HG03558 (cell line): ENCODE data around the gene TAF4.
"Not testable (repeated sequence)": the region's sequence is repeated elsewhere in the genome, so short reads cannot be mapped to it uniquely, and the experiment has no call there.

Source experiments
- ATAC-seq: cut with Tn5 transposase; IDR thresholded peaks from one replicate; pipeline ENCODE4 v1.9.1; 2021; ENCODE audit warnings: moderate number of reproducible peaks; ENCODE audit not compliant: unreplicated experiment; ENCODE audit errors: extremely low read depth

Gene TAF4

GRCh38 chr20:61983965-61984364 lies 81.7 kb downstream of the TAF4 start:
- ATAC-seq: no peak

DNA sequence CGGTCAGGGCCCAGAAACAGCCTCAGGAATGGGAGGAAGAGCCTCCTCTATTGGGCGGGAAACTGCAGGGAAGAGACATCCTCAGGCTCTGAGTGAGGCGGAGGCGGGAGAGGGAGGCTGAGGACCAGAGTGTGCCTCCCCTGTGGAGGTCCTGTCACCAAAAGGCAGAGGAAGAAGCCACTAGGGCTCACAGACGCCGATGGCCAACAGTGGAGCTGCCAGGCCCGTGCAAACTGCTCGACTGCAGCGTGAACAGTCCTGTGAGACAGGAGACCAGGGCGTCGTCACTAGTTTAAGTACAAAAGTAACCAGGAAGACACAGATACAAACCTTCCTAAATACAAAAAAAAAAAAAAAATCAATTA lies 82.7 kb downstream of the TAF4 start:
- ATAC-seq: no peak

DNA sequence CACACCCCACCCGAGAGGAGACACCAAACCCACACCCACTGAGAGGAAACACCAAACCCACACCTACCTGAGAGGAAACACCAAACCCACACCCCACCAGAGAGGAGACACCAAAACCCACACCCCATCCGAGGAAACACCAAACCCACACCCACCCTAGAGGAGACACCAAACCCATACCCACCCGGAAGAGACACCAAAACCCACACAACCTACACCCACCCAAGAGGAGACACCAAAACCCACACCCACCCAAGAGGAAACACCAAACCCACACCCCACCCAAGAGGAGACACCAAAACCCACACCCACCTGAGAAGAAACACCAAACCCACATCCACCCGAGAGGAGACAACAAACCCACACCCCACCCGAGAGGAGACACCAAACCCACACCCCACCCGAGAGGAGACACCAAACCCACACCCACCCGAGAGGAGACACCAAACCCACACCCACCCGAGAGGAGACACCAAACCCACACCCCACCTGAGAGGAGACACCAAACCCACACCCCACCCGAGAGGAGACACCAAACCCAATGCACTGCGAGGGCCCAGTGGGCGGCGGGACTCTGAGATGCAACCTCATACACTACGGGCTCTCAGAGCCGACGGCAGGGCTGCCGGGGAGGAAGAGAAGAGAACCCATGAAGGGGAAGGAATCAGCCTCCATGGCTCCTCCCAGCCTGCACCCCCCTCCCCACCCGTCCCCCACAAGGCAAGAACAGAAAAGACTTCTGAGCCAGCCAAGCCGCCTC lies 83.3 kb downstream of the TAF4 start:
- no peak for ATAC-seq

DNA sequence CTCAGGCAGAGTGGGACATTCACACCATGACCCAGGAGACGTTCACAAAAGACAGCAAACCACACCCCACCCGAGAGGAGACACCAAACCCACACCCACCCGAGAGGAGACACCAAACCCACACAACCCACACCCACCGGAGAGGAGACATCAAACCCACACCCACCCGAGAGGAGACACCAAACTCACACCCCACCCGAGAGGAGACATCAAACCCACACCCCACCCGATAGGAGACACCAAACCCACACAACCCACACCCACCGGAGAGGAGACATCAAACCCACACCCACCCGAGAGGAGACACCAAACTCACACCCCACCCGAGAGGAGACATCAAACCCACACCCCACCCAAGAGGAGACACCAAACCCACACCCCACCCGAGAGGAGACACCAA lies 84.0 kb downstream of the TAF4 start:
- not testable (repeated sequence) for ATAC-seq

GRCh38 chr20:61980647-61981583 lies 84.8 kb downstream of the TAF4 start:
- no peak for ATAC-seq

DNA sequence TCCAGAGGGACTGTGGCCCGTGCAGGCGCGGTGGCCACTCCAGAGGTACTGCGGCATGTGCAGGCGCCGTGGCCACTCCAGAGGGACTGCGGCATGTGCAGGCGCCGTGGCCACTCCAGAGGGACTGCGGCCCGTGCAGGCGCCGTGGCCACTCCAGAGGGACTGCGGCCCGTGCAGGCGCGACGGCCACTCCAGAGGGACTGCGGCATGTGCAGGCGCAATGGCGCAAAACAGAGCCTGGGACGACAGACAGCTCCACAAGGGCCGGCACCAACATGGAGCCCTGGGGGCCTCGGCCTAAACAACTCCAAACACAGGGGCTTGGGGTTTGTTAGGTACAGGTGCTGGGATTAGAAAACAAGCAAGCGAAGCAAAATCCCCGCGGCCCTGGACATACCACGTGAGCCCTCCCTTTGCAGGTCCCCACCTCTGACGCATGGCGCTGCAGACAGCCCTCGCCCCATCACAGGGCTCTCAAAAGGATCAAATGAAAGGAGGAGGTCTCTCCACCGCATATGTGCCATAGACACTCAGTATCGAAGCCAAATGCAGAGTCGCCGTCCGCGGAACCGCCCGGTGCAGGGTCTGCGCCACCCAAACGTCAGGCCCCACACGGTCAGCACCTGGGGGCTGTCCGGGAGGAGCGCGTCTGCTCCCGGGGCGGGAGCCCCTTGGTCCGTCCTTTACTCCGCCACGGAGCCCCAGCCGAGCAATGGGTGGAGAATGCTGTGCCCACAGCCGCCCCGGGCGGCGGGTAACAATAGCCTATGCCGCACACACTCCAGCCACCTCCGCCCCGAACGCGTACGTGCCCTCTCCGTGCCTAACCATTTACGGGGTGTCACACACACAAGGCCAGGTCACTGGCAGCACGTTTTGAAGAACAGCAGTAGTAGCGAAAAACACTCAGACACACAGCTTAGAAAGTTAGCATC lies 85.7 kb downstream of the TAF4 start:
- ATAC-seq: no peak

- ATAC-seq: no peak
These were observed 86.6 kb downstream of the TAF4 start for GRCh38 chr20:61979090-61979489.

DNA sequence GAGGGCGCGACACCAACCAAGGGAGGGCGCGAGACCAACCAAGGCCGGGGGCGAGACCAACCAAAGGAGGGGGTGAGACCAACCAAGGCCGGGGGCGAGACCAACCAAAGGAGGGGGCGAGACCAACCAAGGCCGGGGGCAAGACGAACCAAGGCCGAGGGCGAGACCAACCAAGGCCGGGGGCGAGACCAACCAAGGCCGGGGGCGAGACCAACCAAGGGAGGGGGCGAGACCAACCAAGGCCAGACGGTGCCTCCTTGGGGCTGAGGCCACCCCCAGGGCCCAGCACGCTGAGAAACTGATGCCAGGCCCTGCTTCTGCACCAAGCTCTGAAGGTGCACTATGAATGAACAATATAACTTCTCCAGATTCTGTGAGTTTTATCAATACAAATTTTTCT lies 87.2 kb downstream of the TAF4 start:
- no peak for ATAC-seq

DNA sequence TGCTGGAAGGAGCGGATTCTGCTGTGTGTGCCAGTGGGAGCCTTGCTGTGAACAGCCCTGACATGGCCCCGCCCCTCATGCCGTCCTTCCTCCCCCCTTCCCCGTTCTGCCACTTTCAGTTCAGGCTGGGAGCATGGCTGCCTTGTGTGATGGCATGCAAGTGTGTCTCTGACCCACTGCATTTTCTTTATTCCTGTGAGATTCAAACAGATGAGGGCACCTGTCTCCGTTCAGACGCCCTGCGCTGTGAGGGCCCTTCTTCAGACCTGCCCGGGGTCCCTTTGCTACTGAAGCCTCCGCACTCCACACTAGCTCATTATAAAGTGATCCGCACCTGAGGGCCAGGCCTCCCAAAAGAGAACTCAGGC lies 88.3 kb downstream of the TAF4 start:
- no peak for ATAC-seq

DNA sequence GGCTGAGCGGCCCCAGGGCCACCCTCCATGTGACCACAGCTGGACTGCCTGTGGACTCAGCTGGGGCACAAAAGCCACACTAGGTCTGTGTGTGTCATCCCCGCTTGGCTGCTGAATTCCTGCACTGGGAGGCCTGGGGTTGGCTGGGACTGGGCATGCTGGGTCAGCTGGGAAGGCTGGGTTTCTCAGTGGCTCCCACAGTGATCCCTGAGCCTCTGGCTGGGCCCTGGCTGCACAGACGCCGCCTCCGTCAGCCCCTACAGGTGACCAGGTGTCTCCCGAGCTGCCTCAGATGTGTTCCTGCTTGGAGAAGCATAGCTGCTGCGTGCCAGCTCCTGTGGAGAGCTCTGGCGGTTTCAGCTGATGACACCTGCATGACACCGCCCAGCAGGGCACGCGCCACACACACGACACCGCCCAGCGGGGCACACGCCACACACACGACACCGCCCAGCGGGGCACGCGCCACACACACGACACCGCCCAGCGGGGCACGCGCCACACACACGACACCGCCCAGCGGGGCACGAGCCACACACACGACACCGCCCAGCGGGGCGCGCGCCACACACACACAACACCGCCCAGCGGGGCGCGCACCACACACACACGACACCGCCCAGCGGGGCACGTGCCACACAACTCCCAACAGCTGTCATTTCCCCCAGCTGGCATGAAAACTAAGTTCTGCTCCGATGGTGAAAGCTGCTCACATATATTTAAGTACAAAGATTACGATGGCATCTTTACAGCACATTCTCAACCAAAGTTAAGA lies 88.8 kb downstream of the TAF4 start:
- no peak for ATAC-seq

- ATAC-seq: no peak
These were observed 89.4 kb downstream of the TAF4 start for GRCh38 chr20:61976263-61976643.

GRCh38 chr20:61975407-61976129 lies 90.1 kb downstream of the TAF4 start:
- no peak for ATAC-seq

DNA sequence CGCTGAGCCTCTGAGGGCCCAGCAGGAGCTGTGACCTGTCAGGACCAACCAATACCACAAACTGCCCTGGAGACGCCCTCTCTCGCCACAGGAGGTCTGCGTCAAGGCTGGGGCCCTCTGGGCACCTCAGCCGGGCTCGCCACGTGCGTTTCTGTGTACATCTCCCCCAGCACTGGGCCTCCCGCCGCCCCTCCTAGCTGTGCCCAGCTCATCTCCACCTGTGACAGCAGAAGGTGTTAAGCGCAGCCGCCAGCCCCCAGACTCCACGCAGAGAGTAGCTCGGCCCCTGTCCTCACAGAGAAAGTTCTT lies 91.4 kb downstream of the TAF4 start:
- no peak for ATAC-seq

DNA sequence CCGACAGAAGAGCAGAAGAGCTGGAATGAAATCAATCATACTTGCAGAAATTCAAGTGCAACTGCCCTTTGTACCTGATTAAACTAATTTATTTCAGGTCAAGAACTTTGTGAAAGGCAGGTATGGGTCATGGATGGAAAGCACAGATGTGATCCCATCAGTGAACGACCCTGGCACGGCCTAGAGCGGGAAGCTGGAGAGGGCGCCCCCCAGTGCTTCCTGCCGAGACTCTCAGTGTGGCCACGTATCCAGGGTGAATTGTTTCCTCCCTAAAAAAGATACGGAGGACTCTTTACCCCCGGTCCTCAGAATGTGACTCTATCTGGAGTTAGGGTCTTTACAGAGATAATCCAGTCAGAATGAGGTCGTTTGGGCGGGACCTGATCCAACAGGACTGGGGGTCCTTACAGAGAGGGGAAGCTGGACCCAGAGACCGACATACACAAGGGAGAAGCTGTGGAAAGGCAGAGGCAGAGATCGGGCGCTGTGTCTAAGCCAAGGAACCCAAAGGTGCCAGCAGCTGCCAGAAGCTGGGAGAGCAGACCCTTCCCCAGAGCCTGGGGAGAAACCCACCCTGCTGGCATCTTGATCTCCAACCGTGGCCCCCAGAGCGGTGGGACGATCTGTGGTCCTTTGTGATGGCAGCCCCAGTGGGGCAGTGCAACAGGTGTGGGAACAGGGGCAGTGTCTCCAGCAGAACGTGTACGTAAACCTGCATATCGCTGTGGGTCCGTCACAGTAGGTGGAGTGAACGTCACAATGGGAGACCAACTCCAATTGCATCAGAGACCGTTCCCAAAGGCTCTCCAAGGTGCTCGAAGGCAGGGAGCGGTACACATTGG lies 91.9 kb downstream of the TAF4 start:
- no peak for ATAC-seq

- no peak for ATAC-seq
These were observed 92.8 kb downstream of the TAF4 start for GRCh38 chr20:61972636-61973508.

DNA sequence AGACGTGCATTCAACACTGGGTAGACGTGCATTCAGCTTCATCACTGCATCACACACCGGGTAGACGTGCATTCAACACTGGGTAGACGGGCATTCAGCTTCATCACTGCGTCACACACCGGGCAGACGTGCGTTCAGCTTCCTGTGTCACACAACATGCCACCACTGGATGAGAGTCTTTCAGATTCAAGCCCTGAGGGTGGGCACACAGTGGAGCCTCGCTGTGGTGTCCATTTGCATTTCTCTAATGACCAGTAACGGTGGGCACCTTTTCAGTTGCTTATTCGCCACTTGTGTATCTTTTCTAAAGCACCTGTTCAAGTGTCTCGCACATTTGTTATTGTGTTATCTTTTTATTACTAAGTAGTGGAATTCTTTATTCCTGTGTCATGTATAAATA lies 94.1 kb downstream of the TAF4 start:
- not testable (repeated sequence) for ATAC-seq

GRCh38 chr20:61970357-61970756 lies 95.3 kb downstream of the TAF4 start:
- no peak for ATAC-seq

DNA sequence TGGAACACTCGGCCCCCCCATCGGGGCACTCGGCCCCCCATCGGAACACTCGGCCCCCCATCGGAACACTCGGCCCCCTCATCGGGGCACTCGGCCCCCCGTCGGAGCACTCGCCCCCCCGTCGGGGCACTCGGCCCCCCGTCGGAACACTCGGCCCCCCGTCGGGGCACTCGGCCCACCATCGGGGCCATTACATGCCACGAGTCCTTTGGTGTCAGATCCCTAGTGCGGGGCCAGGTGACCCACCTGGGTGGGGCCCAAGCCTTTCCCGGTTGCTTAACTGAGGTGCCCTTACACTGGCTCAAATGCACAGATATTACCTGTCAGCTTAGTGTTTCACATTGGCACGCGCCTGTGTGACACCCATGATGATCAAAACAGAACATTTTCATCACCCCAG lies 95.9 kb downstream of the TAF4 start:
- no peak for ATAC-seq
